WTC11 (cell line): ENCODE measurements around the gene RNF149. TPM values are rescaled to one million over a fixed set of nuclear protein-coding genes. Genes with fewer than 3 reads are reported as not detected.

Experiments used
- AR ChIP-seq: fragments of 250-450 bp; sonication (Bioruptor Pico); IDR thresholded peaks from 2 replicates; pipeline ENCODE4 v1.9.0; 2021; ENCODE audit warnings: mild to moderate bottlenecking
- CDX4 ChIP-seq: fragments of 250-450 bp; sonication (Bioruptor Pico); IDR thresholded peaks from 2 replicates; pipeline ENCODE4 v1.9.0; 2021; ENCODE audit warnings: moderate library complexity, mild to moderate bottlenecking, inconsistent platforms, borderline replicate concordance
- CREB1 ChIP-seq: sonication (generic); formaldehyde crosslinking; IDR thresholded peaks from 2 replicates; pipeline ENCODE4 v1.8.0; 2023; ENCODE audit warnings: mild to moderate bottlenecking, missing genetic modification reagents
- EMX1 ChIP-seq: fragments of 250-450 bp; sonication (Bioruptor Pico); IDR thresholded peaks from 2 replicates; pipeline ENCODE4 v1.8.0; 2021; ENCODE audit warnings: mild to moderate bottlenecking
- ERG ChIP-seq: fragments of 250-450 bp; sonication (Bioruptor Pico); IDR thresholded peaks from 2 replicates; pipeline ENCODE4 v1.8.0; 2021; ENCODE audit warnings: mild to moderate bottlenecking
- HMGXB4 ChIP-seq: sonication (generic); formaldehyde crosslinking; IDR thresholded peaks from 2 replicates; pipeline ENCODE4 v1.8.1; 2023; ENCODE audit warnings: mild to moderate bottlenecking, moderate library complexity, missing genetic modification reagents
- IRF1 ChIP-seq: sonication (generic); formaldehyde crosslinking; IDR thresholded peaks from 2 replicates; pipeline ENCODE4 v1.8.0; 2023; ENCODE audit warnings: missing genetic modification reagents
- MYBL2 ChIP-seq: sonication (generic); formaldehyde crosslinking; IDR thresholded peaks from 2 replicates; pipeline ENCODE4 v1.8.1; 2023; ENCODE audit warnings: mild to moderate bottlenecking, moderate library complexity, missing genetic modification reagents
- NR1H2 ChIP-seq: sonication (generic); formaldehyde crosslinking; IDR thresholded peaks from 2 replicates; pipeline ENCODE4 v1.9.0; 2021; ENCODE audit warnings: mild to moderate bottlenecking, moderate library complexity, missing genetic modification reagents
- PRRX2 ChIP-seq: fragments of 250-450 bp; sonication (Bioruptor Pico); IDR thresholded peaks from 2 replicates; pipeline ENCODE4 v1.8.0; 2021; ENCODE audit warnings: mild to moderate bottlenecking
- ZBTB43 ChIP-seq: sonication (generic); formaldehyde crosslinking; IDR thresholded peaks from 2 replicates; pipeline ENCODE4 v1.8.1; 2023; ENCODE audit warnings: mild to moderate bottlenecking, missing genetic modification reagents
- ZNF532 ChIP-seq: fragments of 250-450 bp; sonication (Bioruptor Pico); IDR thresholded peaks from 2 replicates; pipeline ENCODE4 v1.9.0; 2021; ENCODE audit warnings: mild to moderate bottlenecking, borderline replicate concordance
- total RNA-seq: library from RNA; stranded (reverse); gene quantifications from 3 replicates; pipeline ENCODE4 v1.2.3, GENCODE V29; 2021

Gene RNF149
- total RNA-seq, 1 experiment from 2014 or later: 25.6 TPM

GRCh38 chr2:101255501-101255900, 53.0 kb downstream of the RNF149 start (continued):
- TF ChIP-seq ZBTB43 (CRISPR knock-in tag): no peak
- no peak for TF ChIP-seq MYBL2 (CRISPR knock-in tag)
- no peak for TF ChIP-seq ERG (CRISPR knock-in tag)
- TF ChIP-seq HMGXB4 (CRISPR knock-in tag): no peak
- TF ChIP-seq IRF1 (CRISPR knock-in tag): no peak
- no peak for TF ChIP-seq CDX4
- no peak for TF ChIP-seq PRRX2 (CRISPR knock-in tag)
- no peak for TF ChIP-seq NR1H2 (CRISPR knock-in tag)
- no peak for TF ChIP-seq ZNF532 (CRISPR knock-in tag)
- TF ChIP-seq EMX1 (CRISPR knock-in tag): no peak
- TF ChIP-seq AR (CRISPR knock-in tag): no peak
- no peak for TF ChIP-seq CREB1 (CRISPR knock-in tag)
- TF ChIP-seq, all 79 proteins: peak for 0
